ENCODE measurements around the gene TPPP3. TPM values are rescaled to one million over a fixed set of nuclear protein-coding genes. Genes with fewer than 3 reads are reported as not detected.

TPPP3 gene
- polyA plus RNA-seq, 1 of the 3 experiments (the other 2 are of a cell fraction) = 33.5 TPM

DNA sequence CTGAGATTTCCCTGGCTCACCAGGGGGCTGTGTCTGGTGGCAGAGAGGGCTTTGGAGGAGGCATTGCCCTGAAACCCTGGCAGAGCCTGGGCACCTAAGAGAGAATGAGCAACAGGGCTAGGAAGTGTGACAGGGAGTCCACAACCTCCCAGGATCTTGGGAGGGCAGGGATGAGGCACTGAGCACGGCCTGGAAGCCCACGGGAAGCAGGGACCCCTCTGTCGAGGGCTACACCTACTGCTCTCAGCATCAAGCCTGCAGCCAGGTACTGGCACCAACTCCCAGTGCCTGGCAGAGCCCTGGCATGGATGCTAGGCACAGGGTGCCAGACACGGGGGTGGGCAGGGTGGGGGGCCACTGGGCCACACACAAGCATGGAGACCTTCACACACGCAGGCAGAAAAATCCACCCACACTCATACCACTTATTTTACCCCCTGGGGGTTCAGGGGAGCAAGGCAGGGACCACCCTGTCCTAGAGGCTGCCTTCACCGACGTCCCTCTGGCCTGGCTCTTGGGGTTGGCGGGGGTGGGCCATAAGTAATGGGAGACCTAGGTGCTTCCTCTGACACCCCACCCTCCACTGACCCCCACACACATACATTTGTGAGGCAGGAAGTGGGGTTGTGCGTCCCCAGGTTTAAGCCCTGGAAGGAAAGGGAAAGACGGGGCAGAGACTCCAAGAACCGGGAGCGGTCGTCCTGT is 36.7 kb upstream of the TPPP3 start (continued):
- TF ChIP-seq, protein P1, sequence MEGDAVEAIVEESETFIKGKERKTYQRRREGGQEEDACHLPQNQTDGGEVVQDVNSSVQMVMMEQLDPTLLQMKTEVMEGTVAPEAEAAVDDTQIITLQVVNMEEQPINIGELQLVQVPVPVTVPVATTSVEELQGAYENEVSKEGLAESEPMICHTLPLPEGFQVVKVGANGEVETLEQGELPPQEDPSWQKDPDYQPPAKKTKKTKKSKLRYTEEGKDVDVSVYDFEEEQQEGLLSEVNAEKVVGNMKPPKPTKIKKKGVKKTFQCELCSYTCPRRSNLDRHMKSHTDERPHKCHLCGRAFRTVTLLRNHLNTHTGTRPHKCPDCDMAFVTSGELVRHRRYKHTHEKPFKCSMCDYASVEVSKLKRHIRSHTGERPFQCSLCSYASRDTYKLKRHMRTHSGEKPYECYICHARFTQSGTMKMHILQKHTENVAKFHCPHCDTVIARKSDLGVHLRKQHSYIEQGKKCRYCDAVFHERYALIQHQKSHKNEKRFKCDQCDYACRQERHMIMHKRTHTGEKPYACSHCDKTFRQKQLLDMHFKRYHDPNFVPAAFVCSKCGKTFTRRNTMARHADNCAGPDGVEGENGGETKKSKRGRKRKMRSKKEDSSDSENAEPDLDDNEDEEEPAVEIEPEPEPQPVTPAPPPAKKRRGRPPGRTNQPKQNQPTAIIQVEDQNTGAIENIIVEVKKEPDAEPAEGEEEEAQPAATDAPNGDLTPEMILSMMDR (IDR thresholded peaks at IDR 0.05) = no peak
- TF ChIP-seq IRF3 (IDR thresholded peaks at IDR 0.05; ENCODE audit: low read depth, low read length) (no peak), FOXJ3 (CRISPR knock-in tag; IDR thresholded peaks at IDR 0.05) (no peak), TAF1 (IDR thresholded peaks at IDR 0.05; ENCODE audit: borderline replicate concordance, low read depth, low read length) (no peak)
- TF ChIP-seq, protein P2, sequence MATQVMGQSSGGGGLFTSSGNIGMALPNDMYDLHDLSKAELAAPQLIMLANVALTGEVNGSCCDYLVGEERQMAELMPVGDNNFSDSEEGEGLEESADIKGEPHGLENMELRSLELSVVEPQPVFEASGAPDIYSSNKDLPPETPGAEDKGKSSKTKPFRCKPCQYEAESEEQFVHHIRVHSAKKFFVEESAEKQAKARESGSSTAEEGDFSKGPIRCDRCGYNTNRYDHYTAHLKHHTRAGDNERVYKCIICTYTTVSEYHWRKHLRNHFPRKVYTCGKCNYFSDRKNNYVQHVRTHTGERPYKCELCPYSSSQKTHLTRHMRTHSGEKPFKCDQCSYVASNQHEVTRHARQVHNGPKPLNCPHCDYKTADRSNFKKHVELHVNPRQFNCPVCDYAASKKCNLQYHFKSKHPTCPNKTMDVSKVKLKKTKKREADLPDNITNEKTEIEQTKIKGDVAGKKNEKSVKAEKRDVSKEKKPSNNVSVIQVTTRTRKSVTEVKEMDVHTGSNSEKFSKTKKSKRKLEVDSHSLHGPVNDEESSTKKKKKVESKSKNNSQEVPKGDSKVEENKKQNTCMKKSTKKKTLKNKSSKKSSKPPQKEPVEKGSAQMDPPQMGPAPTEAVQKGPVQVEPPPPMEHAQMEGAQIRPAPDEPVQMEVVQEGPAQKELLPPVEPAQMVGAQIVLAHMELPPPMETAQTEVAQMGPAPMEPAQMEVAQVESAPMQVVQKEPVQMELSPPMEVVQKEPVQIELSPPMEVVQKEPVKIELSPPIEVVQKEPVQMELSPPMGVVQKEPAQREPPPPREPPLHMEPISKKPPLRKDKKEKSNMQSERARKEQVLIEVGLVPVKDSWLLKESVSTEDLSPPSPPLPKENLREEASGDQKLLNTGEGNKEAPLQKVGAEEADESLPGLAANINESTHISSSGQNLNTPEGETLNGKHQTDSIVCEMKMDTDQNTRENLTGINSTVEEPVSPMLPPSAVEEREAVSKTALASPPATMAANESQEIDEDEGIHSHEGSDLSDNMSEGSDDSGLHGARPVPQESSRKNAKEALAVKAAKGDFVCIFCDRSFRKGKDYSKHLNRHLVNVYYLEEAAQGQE (IDR thresholded peaks at IDR 0.05; ENCODE audit: low read depth, low read length) = no peak

DNA sequence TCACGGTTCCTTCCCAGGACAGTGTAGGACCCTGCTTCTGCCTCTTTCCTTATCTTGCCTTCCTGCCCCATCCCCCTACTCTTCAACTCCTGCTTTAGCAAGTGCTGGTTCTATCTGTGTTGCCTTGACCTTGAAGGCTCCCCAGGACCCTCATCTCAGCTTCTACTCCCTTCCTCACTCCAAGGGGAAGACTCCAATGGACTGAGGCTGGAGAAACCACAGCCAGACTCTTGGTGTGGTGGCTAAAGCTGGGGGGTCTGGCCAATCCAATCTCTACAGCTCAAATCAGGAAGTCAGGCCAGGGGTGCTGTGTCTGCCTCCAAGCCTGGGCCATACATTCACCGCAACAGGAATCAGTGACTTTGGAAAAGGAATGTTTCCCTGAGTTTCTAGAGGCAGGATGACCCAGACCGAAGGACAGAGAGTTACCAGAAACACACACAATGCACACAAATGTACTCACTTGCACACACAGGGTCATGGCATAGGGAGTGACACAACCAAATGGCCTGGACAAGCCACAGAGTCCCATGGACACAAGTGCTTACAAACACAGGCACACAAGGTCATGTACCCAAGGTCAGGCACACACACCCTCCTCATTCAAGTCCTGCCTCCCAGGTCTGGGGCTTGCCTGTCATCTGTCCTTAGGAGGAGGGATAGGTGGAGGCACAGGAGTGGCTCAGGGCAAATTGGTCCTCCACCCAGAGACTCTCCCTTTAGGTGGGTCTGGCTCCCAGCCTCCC is 35.9 kb upstream of the TPPP3 start:
- Histone ChIP-seq H3K79me2 (ENCODE audit: insufficient read depth) (no peaks in the 10 kb centered on the region), H3K27me3 (ENCODE audit: insufficient read depth) (no peaks in the 10 kb centered on the region; the same call in 1 of the 2 replicates), H3K27ac (ENCODE audit: low read depth in 2 of 2, low read length in 1 of 2) (no peak overlapping the region), H3K9ac (no peak overlapping the region), H3K4me3 (ENCODE audit: low read depth in 2 of 2, low read length in 1 of 2) (no peak overlapping the region), H3K9me3 (no peaks in the 10 kb centered on the region), H2AFZ (ENCODE audit: low read depth) (no peak overlapping the region), H3K36me3 (replicated peaks in 1 of 2; ENCODE audit: control insufficient read depth in 1 of 2, insufficient read depth in 2 of 2, low read length in 1 of 2) (no peaks in the 10 kb centered on the region), H3K4me2 (no peak overlapping the region), H3K4me1 (ENCODE audit: control insufficient read depth in 1 of 2, insufficient read depth in 2 of 2, low read depth in 1 of 2, low read length in 1 of 2) (peaks cover 0 to 12% of the 10 kb centered on the region in 2 experiments; a peak in 1 of 4 replicates), H3F3A (replicated peaks; ENCODE audit: insufficient read depth) (no peaks in the 10 kb centered on the region), H3K9me2 (no peaks in the 10 kb centered on the region), H4K20me1 (ENCODE audit: insufficient read depth) (no peaks in the 10 kb centered on the region)
- ChIA-PET CTCF (interaction anchor here (1.1 to 5.9 kb wide), 19 partner anchors 12 to 169 kb away, joined by 3 to 76 read pairs (median 9); partner anchors contain the start of genes ATP6V0D1, TPPP3 and ZDHHC1), POLR2A (no interaction called here)
- DNase-seq = no peak
- 94% methylated on average over 3 of the region's 3 CpGs for WGBS (ENCODE audit: low lambda C conversion rate)
- TF ChIP-seq YY1 (IDR thresholded peaks at IDR 0.05; ENCODE audit: low read depth) (no peak), FOXM1 (IDR thresholded peaks at IDR 0.05; ENCODE audit: low read depth) (no peak), EP300 (IDR thresholded peaks at IDR 0.05; ENCODE audit: borderline replicate concordance in 1 of 2, low read depth in 1 of 2, low read length in 1 of 2) (no peak), POLR2AphosphoS5 (IDR thresholded peaks at IDR 0.05; ENCODE audit: low read depth, low read length) (no peak), ZBTB33 (IDR thresholded peaks at IDR 0.05; ENCODE audit: borderline replicate concordance, low read depth) (no peak), MXI1 (IDR thresholded peaks at IDR 0.05; ENCODE audit: low read depth, low read length) (no peak), FOSL2 (IDR thresholded peaks at IDR 0.05; ENCODE audit: borderline replicate concordance, low read depth) (no peak), RAD21 (IDR thresholded peaks at IDR 0.05; ENCODE audit: low read length) (no peak), RXRA (IDR thresholded peaks at IDR 0.05; ENCODE audit: borderline replicate concordance, low read depth) (no peak), SIN3A (IDR thresholded peaks at IDR 0.05; ENCODE audit: borderline replicate concordance, low read depth, low read length) (no peak), MEF2A (IDR thresholded peaks at IDR 0.05; ENCODE audit: borderline replicate concordance, low read depth) (no peak), MAX (IDR thresholded peaks at IDR 0.05; ENCODE audit: low read depth) (no peak)
- TF ChIP-seq, protein P3, sequence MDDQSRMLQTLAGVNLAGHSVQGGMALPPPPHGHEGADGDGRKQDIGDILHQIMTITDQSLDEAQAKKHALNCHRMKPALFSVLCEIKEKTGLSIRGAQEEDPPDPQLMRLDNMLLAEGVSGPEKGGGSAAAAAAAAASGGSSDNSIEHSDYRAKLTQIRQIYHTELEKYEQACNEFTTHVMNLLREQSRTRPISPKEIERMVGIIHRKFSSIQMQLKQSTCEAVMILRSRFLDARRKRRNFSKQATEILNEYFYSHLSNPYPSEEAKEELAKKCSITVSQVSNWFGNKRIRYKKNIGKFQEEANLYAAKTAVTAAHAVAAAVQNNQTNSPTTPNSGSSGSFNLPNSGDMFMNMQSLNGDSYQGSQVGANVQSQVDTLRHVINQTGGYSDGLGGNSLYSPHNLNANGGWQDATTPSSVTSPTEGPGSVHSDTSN (IDR thresholded peaks at IDR 0.05) = no peak
